ENCODE results near the gene ERCC6. TPM values are rescaled to one million over a fixed set of nuclear protein-coding genes. Genes with fewer than 3 reads are reported as not detected.

Gene ERCC6
- total RNA-seq, 4 donors from 2014 or later: 11.6 to 21.0 (median 17.5) TPM

- no peaks in the 10 kb centered on the region for H3K27me3 ChIP-seq
- no peak overlapping the region for H3K4me3 ChIP-seq
- whole genome bisulfite sequencing, 2 donors: 80 to 88% methylated on average over 2 of the region's 2 CpGs
- peaks cover 0 to 81% (median 16%) of the 10 kb centered on the region in 3 donors for H3K36me3 ChIP-seq
- peaks cover 0 to 5% (median 0%) of the 10 kb centered on the region in 4 donors for H3K4me1 ChIP-seq
- DNase-seq (ENCODE audit: low spot score in 2 of 2): no peak
- H3K9me3 ChIP-seq: no peaks in the 10 kb centered on the region
- TF ChIP-seq EP300 (IDR thresholded peaks at IDR 0.05) (no peak), CTCF (IDR thresholded peaks at IDR 0.05) (no peak), POLR2A (IDR thresholded peaks at IDR 0.05) (no peak)
- H3K27ac ChIP-seq: no peak overlapping the region
Measured at GRCh38 chr10:49528977-49529506, 9.9 kb downstream of the ERCC6 start.

- TF ChIP-seq POLR2A (IDR thresholded peaks at IDR 0.05) (no peak), CTCF (IDR thresholded peaks at IDR 0.05) (no peak), EP300 (IDR thresholded peaks at IDR 0.05) (no peak)
- WGBS, 2 donors: 90% methylated on average over 4 of the region's 4 CpGs
- Histone ChIP-seq H3K4me3 (no peak overlapping the region), H3K27ac (no peak overlapping the region), H3K4me1 (no peaks in the 10 kb centered on the region), H3K27me3 (no peaks in the 10 kb centered on the region), H3K9me3 (no peaks in the 10 kb centered on the region), H3K36me3 (peaks cover 0 to 93% (median 16%) of the 10 kb centered on the region in 3 donors)
- DNase-seq (ENCODE audit: low spot score in 2 of 2): no peak
Measured at GRCh38 chr10:49527850-49528249, 11.1 kb downstream of the ERCC6 start.

- TF ChIP-seq EP300 (IDR thresholded peaks at IDR 0.05) (no peak), CTCF (IDR thresholded peaks at IDR 0.05) (no peak), POLR2A (IDR thresholded peaks at IDR 0.05) (no peak)
- no peak overlapping the region for H3K27ac ChIP-seq
- WGBS, 2 donors: 60 to 64% methylated on average over 2 of the region's 2 CpGs
Measured at GRCh38 chr10:49527061-49527460, 11.9 kb downstream of the ERCC6 start.

GRCh38 chr10:49526619-49527018 lies 12.3 kb downstream of the ERCC6 start:
- no peaks in the 10 kb centered on the region for H3K9me3 ChIP-seq
- peaks cover 0 to 88% (median 7%) of the 10 kb centered on the region in 3 donors for H3K36me3 ChIP-seq
- no peaks in the 10 kb centered on the region for H3K4me1 ChIP-seq
- no peaks in the 10 kb centered on the region for H3K27me3 ChIP-seq
- 56 to 62% methylated on average over 2 of the region's 2 CpGs for WGBS, 2 donors
- TF ChIP-seq EP300 (IDR thresholded peaks at IDR 0.05) (no peak), CTCF (IDR thresholded peaks at IDR 0.05) (no peak)
- no peak overlapping the region for H3K27ac ChIP-seq
- H3K4me3 ChIP-seq: no peak overlapping the region
- peak in 1 of 2 donors; percentile 34 for DNase-seq (ENCODE audit: low spot score in 2 of 2)

More at GRCh38 chr10:49527061-49527460, 11.9 kb downstream of the ERCC6 start:
- Histone ChIP-seq H3K36me3 (peaks cover 0 to 88% (median 11%) of the 10 kb centered on the region in 3 donors), H3K4me3 (no peak overlapping the region), H3K4me1 (no peaks in the 10 kb centered on the region), H3K9me3 (no peaks in the 10 kb centered on the region), H3K27me3 (no peaks in the 10 kb centered on the region)
- DNase-seq (ENCODE audit: low spot score in 2 of 2): no peak

- DNase-seq (ENCODE audit: low spot score in 2 of 2): no peak
- Histone ChIP-seq H3K4me1 (no peaks in the 10 kb centered on the region), H3K4me3 (no peak overlapping the region), H3K27me3 (no peaks in the 10 kb centered on the region), H3K27ac (no peak overlapping the region), H3K36me3 (peaks cover 0 to 83% (median 7%) of the 10 kb centered on the region in 3 donors), H3K9me3 (no peaks in the 10 kb centered on the region)
- WGBS, 2 donors: 78 to 86% methylated on average over 7 of the region's 7 CpGs
- no peak for TF ChIP-seq CTCF (IDR thresholded peaks at IDR 0.05)
- TF ChIP-seq EP300 (IDR thresholded peaks at IDR 0.05): no peak
- TF ChIP-seq POLR2A (IDR thresholded peaks at IDR 0.05): no peak
Measured at GRCh38 chr10:49524496-49524895, 14.4 kb downstream of the ERCC6 start.

Measured in tibial nerve (tissue), 4 donors.